Sigmoid colon (tissue), 7 donors: Measurements from ENCODE around the gene ANKRD44. TPM values are rescaled to one million over a fixed set of nuclear protein-coding genes. Genes with fewer than 3 reads are reported as not detected.

Source experiments
- DNase-seq: peaks from one replicate; pipeline ENCODE4 v3.0.0-alpha.2; 2019
- H3K27ac ChIP-seq, 4 donors: fragments of 200-600 bp; sonication (generic); one replicate each; pipeline ENCODE4 v1.5.1; 2016 to 2019; ENCODE audit warnings: mild to moderate bottlenecking in 1 of 4
- H3K27me3 ChIP-seq, 3 donors: fragments of 200-600 bp; sonication (generic); one replicate each; pipeline ENCODE4 v1.5.1; 2019; ENCODE audit warnings: mild to moderate bottlenecking in 1 of 3
- H3K36me3 ChIP-seq, 4 donors: fragments of 200-600 bp; sonication (generic); one replicate each; pipeline ENCODE4 v1.5.1; 2016 to 2019
- H3K4me1 ChIP-seq, 4 donors: fragments of 200-600 bp; sonication (generic); one replicate each; pipeline ENCODE4 v1.5.1; 2017 to 2019
- H3K4me3 ChIP-seq, 4 donors: fragments of 200-600 bp; sonication (generic); one replicate each; pipeline ENCODE4 v1.5.1; 2017 to 2019; ENCODE audit warnings: mild to moderate bottlenecking in 2 of 4, moderate library complexity in 1 of 4
- H3K9me3 ChIP-seq, 4 donors: fragments of 200-600 bp in 3 of 4; sonication (generic) in 3 of 4; one replicate each; pipeline versions ENCODE4 v1.5.1 to v1.6.1; 2013 to 2019
- CTCF ChIP-seq, 4 experiments: fragments of 450-650 bp in 3 of 4; fragments of 200-600 bp in 1 of 4; IDR thresholded peaks; one replicate each; pipeline ENCODE4 v1.5.1; 2016 to 2019; ENCODE audit warnings: antibody characterized with exemption in 4 of 4, mild to moderate bottlenecking in 3 of 4, moderate library complexity in 2 of 4
- EP300 ChIP-seq, 4 donors: sonication (generic); formaldehyde crosslinking; IDR thresholded peaks; one replicate each; pipeline ENCODE4 v1.6.1; 2017; ENCODE audit warnings: antibody characterized with exemption in 4 of 4
- POLR2A ChIP-seq, 2 donors: fragments of 450-650 bp; IDR thresholded peaks; one replicate each; pipeline ENCODE4 v1.6.1; 2016; ENCODE audit warnings: antibody characterized with exemption in 2 of 2, mild to moderate bottlenecking in 2 of 2, moderate library complexity in 2 of 2
- POLR2AphosphoS5 ChIP-seq, 4 donors: sonication (generic); formaldehyde crosslinking; IDR thresholded peaks; one replicate each; pipeline ENCODE4 v1.6.1; 2017; ENCODE audit warnings: antibody characterized with exemption in 4 of 4
- WGBS, 2 donors: extraction: QIAGEN DNeasy Blood & Tissue Kit; methylation state at CpG; one replicate each; pipeline ENCODE4 v1.1.7; 2013; 5-methylcytosine and 5-hydroxymethylcytosine counted together
- intact Hi-C: fragments of 100-400 bp; cut with DNase I; formaldehyde crosslinking; loops from one replicate; pipeline ENCODE4 v1.15.1; 2023
- polyA plus RNA-seq, 3 donors: library from polyadenylated mRNA; stranded (reverse); fragments of 200-250 nt; gene quantifications; one replicate each; pipeline ENCODE4 v1.2.3, GENCODE V29; 2013
- total RNA-seq, 4 donors: library from RNA; depleted of rRNA; stranded (reverse); fragments of >200 nt; gene quantifications; one replicate each; pipeline ENCODE4 v1.1.0, GENCODE V29; 2016
- donor health status: healthy with polysubstance abuse.
- donor health status: Bipolar disorder and iron deficiency.
- donor health status: healthy.

Gene ANKRD44
- total and polyA plus RNA-seq, 7 donors: 1.2 to 41.1 (median 34.2) TPM

DNA sequence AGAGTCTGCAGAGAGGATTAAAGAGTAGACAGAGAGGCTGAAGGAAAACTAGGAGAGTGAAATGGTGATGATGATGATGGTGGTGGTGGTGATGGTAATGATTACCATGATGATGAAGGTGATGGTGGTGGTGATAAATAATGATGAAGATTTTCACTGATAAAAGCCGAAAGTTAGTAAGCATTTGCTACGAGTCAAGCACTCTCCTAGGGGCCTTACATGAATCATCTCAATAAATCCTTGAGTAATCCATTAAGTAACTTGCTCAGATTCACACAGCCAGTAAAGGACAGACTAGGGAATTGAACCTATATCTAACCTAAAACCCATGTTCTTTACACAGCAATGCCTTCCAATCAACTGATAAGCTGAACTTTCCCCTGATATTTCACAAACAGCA lies 277.4 kb downstream of the ANKRD44 start:
- Histone ChIP-seq H3K4me3 (no peak overlapping the region), H3K9me3 (no peaks in the 10 kb centered on the region), H3K27me3 (no peaks in the 10 kb centered on the region), H3K4me1 (peaks cover 0 to 8% (median 0%) of the 10 kb centered on the region in 4 donors), H3K27ac (no peak overlapping the region), H3K36me3 (peaks cover 0 to 7% (median 3%) of the 10 kb centered on the region in 4 donors)
- TF ChIP-seq POLR2AphosphoS5 (IDR thresholded peaks at IDR 0.05): no peak
- no peak for TF ChIP-seq EP300 (IDR thresholded peaks at IDR 0.05)
- no peak for TF ChIP-seq POLR2A (IDR thresholded peaks at IDR 0.05)
- TF ChIP-seq CTCF (IDR thresholded peaks at IDR 0.05): no peak
- intact Hi-C loops: no loop called here
- DNase-seq: no peak
- 93 to 96% methylated on average over 2 of the region's 2 CpGs for WGBS, 2 donors

GRCh38 chr2:197031803-197032202 lies 278.8 kb downstream of the ANKRD44 start:
- Histone ChIP-seq H3K27ac (no peak overlapping the region), H3K4me1 (peaks cover 0 to 8% (median 0%) of the 10 kb centered on the region in 4 donors), H3K36me3 (peaks cover 0 to 7% (median 3%) of the 10 kb centered on the region in 4 donors), H3K27me3 (no peaks in the 10 kb centered on the region), H3K4me3 (no peak overlapping the region), H3K9me3 (no peaks in the 10 kb centered on the region)
- TF ChIP-seq CTCF (IDR thresholded peaks at IDR 0.05) (no peak), POLR2A (IDR thresholded peaks at IDR 0.05) (no peak), POLR2AphosphoS5 (IDR thresholded peaks at IDR 0.05) (no peak), EP300 (IDR thresholded peaks at IDR 0.05) (no peak)
- intact Hi-C loops: no loop called here
- no peak for DNase-seq

DNA sequence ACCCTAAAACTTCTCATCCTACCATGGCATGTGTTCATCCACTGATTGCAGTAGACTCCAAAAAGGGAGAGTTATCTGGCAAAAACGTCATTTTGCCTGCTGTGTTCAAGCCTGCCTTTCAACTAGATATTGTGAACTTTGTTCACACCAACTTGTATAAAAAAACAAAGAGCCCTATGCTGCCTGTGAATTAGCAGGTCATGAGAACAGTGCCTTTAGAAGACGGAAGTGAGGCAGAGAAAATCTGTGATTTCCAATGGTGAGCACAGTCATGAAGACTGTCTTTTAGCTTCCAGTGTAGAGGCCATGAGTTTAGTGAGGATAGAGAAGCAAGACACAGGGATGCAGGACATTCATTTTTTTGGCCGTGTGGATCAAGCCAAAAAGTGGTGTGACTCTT lies 280.5 kb downstream of the ANKRD44 start:
- DNase-seq: no peak
- TF ChIP-seq EP300 (IDR thresholded peaks at IDR 0.05) (no peak), POLR2A (IDR thresholded peaks at IDR 0.05) (no peak), CTCF (IDR thresholded peaks at IDR 0.05) (no peak), POLR2AphosphoS5 (IDR thresholded peaks at IDR 0.05) (no peak)
- intact Hi-C loops: no loop called here
- H3K4me1 ChIP-seq: peaks cover 0 to 7% (median 0%) of the 10 kb centered on the region in 4 donors
- no peak overlapping the region for H3K27ac ChIP-seq
- peaks cover 0 to 8% (median 6%) of the 10 kb centered on the region in 4 donors for H3K36me3 ChIP-seq
- 52 to 81% methylated on average over 3 of the region's 3 CpGs for WGBS, 2 donors
- H3K9me3 ChIP-seq: no peaks in the 10 kb centered on the region
- no peak overlapping the region for H3K4me3 ChIP-seq
- no peaks in the 10 kb centered on the region for H3K27me3 ChIP-seq

DNA sequence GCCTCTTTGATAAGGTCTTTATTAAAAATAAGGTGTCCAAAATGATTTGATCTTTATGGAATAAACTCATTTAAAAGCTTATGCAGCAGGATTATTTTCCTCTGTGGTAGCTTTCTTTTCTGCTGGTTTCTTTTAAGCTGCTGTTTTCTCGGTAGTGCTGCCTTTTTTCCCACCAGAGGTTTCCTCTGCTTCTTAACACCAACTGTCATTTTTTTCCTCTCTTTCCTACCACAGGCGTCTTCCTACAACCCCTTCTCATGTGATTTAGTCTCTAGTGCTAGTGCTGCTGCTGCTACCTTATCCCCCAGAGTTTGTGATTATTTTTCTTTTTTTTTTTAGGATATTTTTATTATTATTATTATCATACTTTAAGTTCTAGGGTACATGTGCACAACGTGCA lies 281.9 kb downstream of the ANKRD44 start:
- no peak overlapping the region for H3K27ac ChIP-seq
- H3K9me3 ChIP-seq: no peaks in the 10 kb centered on the region
- 92 to 95% methylated on average over 3 of the region's 3 CpGs for WGBS, 2 donors
- no peak for TF ChIP-seq POLR2A (IDR thresholded peaks at IDR 0.05)
- no peak for TF ChIP-seq CTCF (IDR thresholded peaks at IDR 0.05)
- no peak for TF ChIP-seq POLR2AphosphoS5 (IDR thresholded peaks at IDR 0.05)
- TF ChIP-seq EP300 (IDR thresholded peaks at IDR 0.05): no peak
- peaks cover 0 to 22% (median 18%) of the 10 kb centered on the region in 4 donors for H3K36me3 ChIP-seq
- no peaks in the 10 kb centered on the region for H3K27me3 ChIP-seq
- no peak overlapping the region for H3K4me3 ChIP-seq
- DNase-seq: no peak
- intact Hi-C loops: no loop called here
- no peaks in the 10 kb centered on the region for H3K4me1 ChIP-seq

- DNase-seq: no peak
- WGBS, 2 donors: 58 to 75% methylated on average over 4 of the region's 4 CpGs
- Histone ChIP-seq H3K27me3 (no peaks in the 10 kb centered on the region), H3K27ac (no peak overlapping the region), H3K36me3 (peaks cover 0 to 26% (median 18%) of the 10 kb centered on the region in 4 donors), H3K9me3 (no peaks in the 10 kb centered on the region), H3K4me3 (no peak overlapping the region), H3K4me1 (no peaks in the 10 kb centered on the region)
- TF ChIP-seq EP300 (IDR thresholded peaks at IDR 0.05) (no peak), POLR2AphosphoS5 (IDR thresholded peaks at IDR 0.05) (no peak), CTCF (IDR thresholded peaks at IDR 0.05) (no peak), POLR2A (IDR thresholded peaks at IDR 0.05) (no peak)
- intact Hi-C loops: no loop called here
These were observed 282.4 kb downstream of the ANKRD44 start for GRCh38 chr2:197028230-197028629.
